Urinary bladder (tissue), 4 donors: ENCODE data around the gene DCPS. TPM values are rescaled to one million over a fixed set of nuclear protein-coding genes. Genes with fewer than 3 reads are reported as not detected.
A peak's percentile ranks its signal among the peaks of the same experiment; 100 is the strongest.
"Not testable (repeated sequence)": the region's sequence is repeated elsewhere in the genome, so short reads cannot be mapped to it uniquely, and the experiment has no call there.

ENCODE experiments used
- DNase-seq: peaks from one replicate; pipeline ENCODE4 v3.0.0-alpha.2; 2015; ENCODE audit errors: extremely low spot score
- H3K27ac ChIP-seq: one replicate; pipeline ENCODE4 v1.5.1; 2013; ENCODE audit warnings: low read depth, mild to moderate bottlenecking, moderate library complexity
- H3K36me3 ChIP-seq: one replicate; pipeline ENCODE4 v1.6.1; 2013; ENCODE audit warnings: mild to moderate bottlenecking, moderate library complexity; ENCODE audit not compliant: insufficient read depth
- H3K4me1 ChIP-seq: one replicate; pipeline ENCODE4 v1.6.1; 2013; ENCODE audit warnings: mild to moderate bottlenecking, moderate library complexity; ENCODE audit not compliant: insufficient read depth
- H3K4me3 ChIP-seq: one replicate; pipeline ENCODE4 v1.5.1; 2013; ENCODE audit warnings: low read depth, low read length
- WGBS: extraction: QIAGEN DNeasy Blood & Tissue Kit; methylation state at CpG from one replicate; pipeline ENCODE4 v1.1.7; 2013; 5-methylcytosine and 5-hydroxymethylcytosine counted together
- polyA plus RNA-seq: library from polyadenylated mRNA; stranded (reverse); fragments of 200-250 nt; gene quantifications from one replicate; pipeline ENCODE4 v1.2.3, GENCODE V29; 2013
- total RNA-seq: library from RNA; depleted of rRNA; stranded (reverse); fragments of >200 nt; gene quantifications from one replicate; pipeline ENCODE4 v1.2.3, GENCODE V29; 2014
- donor health status: healthy with polysubstance abuse.
- donor health status: healthy.

DCPS gene
- total and polyA plus RNA-seq, 2 donors, result 6.7 to 28.3 TPM

GRCh38 chr11:126307706-126308105 is 3.8 kb downstream of the DCPS start:
- Histone ChIP-seq H3K4me3 (no peak overlapping the region), H3K36me3 (no peaks in the 10 kb centered on the region), H3K27ac (no peak overlapping the region), H3K4me1 (no peaks in the 10 kb centered on the region)
- WGBS, result 33% methylated on average over 5 of the region's 5 CpGs
- no peak for DNase-seq

DNA sequence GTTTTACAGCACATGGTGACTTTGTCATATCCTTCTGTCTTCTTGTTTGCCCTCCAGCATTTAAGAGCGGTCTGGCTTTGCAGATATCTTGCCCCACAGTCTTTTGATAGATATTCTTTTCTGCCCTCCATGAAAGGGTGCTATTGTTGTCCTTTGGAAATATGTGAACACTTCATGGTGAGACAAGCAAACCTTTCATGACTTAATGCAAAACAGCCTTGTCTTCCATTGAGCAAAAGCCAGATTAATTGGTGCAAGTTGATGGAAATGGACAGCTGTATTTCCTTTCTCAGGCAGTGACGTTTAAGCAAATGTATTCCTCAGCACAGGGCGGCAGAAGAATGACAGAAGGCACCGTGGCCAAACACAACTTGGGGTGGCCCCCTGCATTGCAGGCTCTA is 4.4 kb downstream of the DCPS start:
- Histone ChIP-seq H3K36me3 (no peaks in the 10 kb centered on the region), H3K4me1 (no peaks in the 10 kb centered on the region), H3K27ac (no peak overlapping the region), H3K4me3 (no peak overlapping the region)
- DNase-seq, result no peak
- 73% methylated on average over 4 of the region's 4 CpGs for WGBS

- DNase-seq, H3K4me3 ChIP-seq, H3K4me1 ChIP-seq, H3K36me3 ChIP-seq, H3K27ac ChIP-seq: not testable (repeated sequence)
- WGBS, result 94% methylated on average over 4 of the region's 4 CpGs
These were observed 4.9 kb downstream of the DCPS start for GRCh38 chr11:126308771-126309170.

GRCh38 chr11:126310200-126310991 is 6.5 kb downstream of the DCPS start:
- no peak overlapping the region for H3K27ac ChIP-seq
- H3K4me3 ChIP-seq, result no peak overlapping the region

GRCh38 chr11:126310992-126311310 is 7.1 kb downstream of the DCPS start:
- Histone ChIP-seq H3K27ac (no peak overlapping the region), H3K4me3 (no peak overlapping the region), H3K36me3 (no peaks in the 10 kb centered on the region), H3K4me1 (no peaks in the 10 kb centered on the region)
- DNase-seq, result no peak
- WGBS, result 64% methylated on average over 6 of the region's 6 CpGs

More at GRCh38 chr11:126310200-126310991, 6.5 kb downstream of the DCPS start:
- no peaks in the 10 kb centered on the region for H3K4me1 ChIP-seq
- DNase-seq, result peak; percentile 37
- no peaks in the 10 kb centered on the region for H3K36me3 ChIP-seq
- WGBS, result 71% methylated on average over 12 of the region's 12 CpGs

DNA sequence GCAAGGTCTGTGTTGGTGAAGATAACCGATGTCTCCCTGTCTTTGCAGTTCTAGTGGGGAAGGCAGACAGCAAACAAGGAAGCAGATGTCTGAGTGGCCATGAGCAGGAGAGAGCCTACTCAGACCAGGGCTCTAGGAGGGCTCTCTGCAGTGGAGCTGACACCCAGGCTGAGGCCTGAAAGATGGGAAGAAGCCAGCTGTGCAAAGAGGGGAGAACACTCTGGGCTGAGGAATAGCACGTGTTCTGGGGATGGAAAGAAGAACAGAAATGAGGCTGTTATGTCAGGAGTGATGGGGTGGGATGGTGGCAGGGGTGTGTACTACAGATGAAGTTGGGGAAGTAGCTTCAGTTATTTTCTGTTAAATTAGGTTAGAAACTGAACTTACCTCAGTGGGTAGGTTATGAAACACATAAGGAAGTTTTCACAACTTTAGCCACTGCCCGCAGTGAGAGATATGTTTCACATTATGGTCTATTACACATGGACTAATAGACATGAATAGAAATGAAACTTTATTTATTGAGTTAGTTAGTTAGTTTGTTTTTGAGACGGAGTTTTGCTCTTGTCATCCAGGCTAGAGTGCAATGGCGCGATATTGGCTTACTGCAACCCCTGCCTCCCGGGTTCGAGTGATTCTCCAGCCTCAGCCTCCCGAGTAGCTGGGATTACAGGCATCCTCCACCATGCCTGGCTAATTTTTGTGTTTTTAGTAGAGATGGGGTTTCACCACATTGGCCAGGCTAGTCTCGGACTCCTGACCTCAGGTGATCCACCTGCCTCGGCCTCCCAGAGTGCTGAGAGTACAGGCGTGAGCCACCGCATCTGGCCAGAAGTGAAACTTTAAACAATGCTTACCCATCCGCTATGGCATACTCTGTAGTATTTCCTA is 7.8 kb downstream of the DCPS start:
- no peak overlapping the region for H3K4me3 ChIP-seq
- no peak for DNase-seq
- H3K36me3 ChIP-seq, result no peaks in the 10 kb centered on the region
- H3K27ac ChIP-seq, result no peak overlapping the region
- H3K4me1 ChIP-seq, result no peaks in the 10 kb centered on the region
- 92% methylated on average over 14 of the region's 14 CpGs for WGBS

DNA sequence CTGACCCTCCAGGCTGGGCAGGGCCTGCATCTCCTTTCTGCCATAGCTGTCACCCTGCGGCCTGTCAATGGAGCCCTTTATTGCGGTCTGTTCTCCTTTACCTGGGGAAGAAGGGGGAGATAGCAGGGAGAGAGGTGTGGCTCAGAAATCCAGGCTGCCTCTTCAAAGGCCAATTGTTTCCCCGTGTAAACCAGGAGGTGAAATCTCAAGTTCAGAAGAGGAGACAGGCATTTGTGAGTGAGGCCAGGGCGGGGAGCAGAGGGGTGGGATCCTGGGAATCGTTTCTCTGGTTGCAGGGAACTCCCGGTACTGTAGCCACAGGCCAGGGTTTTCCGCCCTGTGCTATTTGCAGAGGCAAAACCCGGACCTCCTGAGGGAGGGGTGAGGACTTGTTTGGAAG is 9.1 kb downstream of the DCPS start:
- WGBS, result 72% methylated on average over 8 of the region's 8 CpGs
- Histone ChIP-seq H3K4me3 (no peak overlapping the region), H3K4me1 (no peaks in the 10 kb centered on the region), H3K36me3 (no peaks in the 10 kb centered on the region), H3K27ac (no peak overlapping the region)
- no peak for DNase-seq

- Histone ChIP-seq H3K27ac (no peak overlapping the region), H3K4me1 (no peaks in the 10 kb centered on the region), H3K36me3 (no peaks in the 10 kb centered on the region), H3K4me3 (no peak overlapping the region)
- no peak for DNase-seq
- 95% methylated on average over 5 of the region's 5 CpGs for WGBS
These were observed 10.0 kb downstream of the DCPS start for GRCh38 chr11:126313826-126314225.

DNA sequence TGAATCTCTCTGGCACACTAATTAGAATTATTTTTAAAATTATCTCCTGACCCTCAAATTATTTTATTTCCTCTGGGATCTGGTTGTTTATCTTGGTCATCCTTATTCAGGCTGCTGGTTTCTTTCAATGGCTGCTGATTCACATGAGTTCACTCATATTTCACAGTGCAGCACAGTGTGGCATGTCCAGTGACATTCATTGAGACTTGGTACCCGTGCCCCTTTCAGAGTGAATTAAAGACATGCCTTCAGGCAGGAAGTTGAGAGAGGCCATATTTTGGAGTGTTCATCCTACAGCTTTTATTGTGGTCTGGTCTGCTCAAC is 13.5 kb downstream of the DCPS start:
- H3K4me1 ChIP-seq, result no peaks in the 10 kb centered on the region
- H3K27ac ChIP-seq, result no peak overlapping the region
- 19% methylated on average over 1 of the region's 1 CpG for WGBS
- H3K36me3 ChIP-seq, result no peaks in the 10 kb centered on the region
- DNase-seq, result no peak
- no peak overlapping the region for H3K4me3 ChIP-seq

DNA sequence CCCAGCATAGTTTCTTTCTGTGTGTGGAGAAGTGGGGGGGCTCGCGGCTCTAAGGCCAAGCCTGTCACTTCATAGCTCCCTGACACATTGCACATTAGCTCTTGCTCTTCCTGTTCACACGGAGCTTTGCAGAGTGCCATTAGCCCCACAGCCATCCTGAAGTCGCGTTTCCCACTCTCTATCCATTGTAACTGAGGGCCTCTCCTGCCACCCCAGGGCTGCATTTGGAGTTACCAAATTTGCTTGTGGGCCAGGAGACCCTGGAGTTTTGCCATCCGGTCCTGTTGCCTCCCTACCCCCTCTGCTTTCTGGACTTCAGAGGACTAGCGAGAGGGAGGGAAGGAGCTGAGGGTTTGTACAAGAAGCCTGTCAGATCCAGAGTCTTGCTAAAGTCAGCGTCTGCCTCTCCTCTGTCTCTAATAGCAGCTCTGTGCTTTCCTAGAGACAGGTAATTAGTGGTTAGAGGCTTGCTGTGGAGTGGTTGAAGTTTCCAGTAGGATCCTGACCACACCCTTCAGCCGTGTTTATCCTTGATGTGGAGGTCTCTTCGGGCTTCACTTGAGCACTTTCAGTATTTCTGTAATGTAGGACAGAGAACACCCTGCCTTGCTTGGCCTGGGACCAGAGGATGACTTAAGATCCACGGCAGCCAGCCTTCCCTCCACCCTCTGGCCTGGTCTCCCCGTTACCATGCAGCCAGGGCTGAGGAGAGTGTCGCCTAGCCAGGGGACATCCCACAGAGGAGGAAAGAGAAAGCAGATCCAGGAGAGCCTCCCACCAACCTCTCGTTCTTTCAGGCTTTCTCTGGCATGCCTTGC is 14.1 kb downstream of the DCPS start:
- peak overlapping the region; percentile 77 for H3K27ac ChIP-seq
- H3K4me1 ChIP-seq, result no peaks in the 10 kb centered on the region
- no peaks in the 10 kb centered on the region for H3K36me3 ChIP-seq
- WGBS, result 17% methylated on average over 14 of the region's 14 CpGs
- peak; percentile 66 for DNase-seq
- H3K4me3 ChIP-seq, result no peak overlapping the region

GRCh38 chr11:126318574-126319373 is 14.9 kb downstream of the DCPS start:
- Histone ChIP-seq H3K4me3 (no peak overlapping the region), H3K36me3 (no peaks in the 10 kb centered on the region), H3K27ac (peak overlapping the region; percentile 77), H3K4me1 (no peaks in the 10 kb centered on the region)
- DNase-seq, result peak; percentile 64
- WGBS, result 33% methylated on average over 9 of the region's 9 CpGs

DNA sequence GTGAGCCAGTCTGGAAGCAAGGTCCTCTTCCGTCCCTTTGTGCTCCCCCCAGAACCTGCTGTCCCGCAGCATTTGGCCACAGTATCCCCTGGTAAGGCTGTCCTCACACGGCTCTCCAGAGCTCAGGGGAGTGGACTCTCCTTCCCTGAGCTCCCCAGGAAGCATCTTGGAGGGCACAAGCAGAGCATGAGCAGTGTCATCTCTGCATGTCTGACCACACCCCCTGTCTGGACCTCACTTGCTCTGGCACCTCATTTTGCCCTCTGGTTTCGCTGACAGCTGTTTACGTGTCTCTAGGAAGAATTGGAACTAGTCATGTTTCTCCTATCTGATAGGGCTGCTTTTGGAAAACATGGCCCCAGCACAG is 15.5 kb downstream of the DCPS start:
- DNase-seq, result no peak
- Histone ChIP-seq H3K36me3 (no peaks in the 10 kb centered on the region), H3K4me3 (no peak overlapping the region), H3K4me1 (no peaks in the 10 kb centered on the region), H3K27ac (peak overlapping the region; percentile 43)
- 61% methylated on average over 5 of the region's 5 CpGs for WGBS

DNA sequence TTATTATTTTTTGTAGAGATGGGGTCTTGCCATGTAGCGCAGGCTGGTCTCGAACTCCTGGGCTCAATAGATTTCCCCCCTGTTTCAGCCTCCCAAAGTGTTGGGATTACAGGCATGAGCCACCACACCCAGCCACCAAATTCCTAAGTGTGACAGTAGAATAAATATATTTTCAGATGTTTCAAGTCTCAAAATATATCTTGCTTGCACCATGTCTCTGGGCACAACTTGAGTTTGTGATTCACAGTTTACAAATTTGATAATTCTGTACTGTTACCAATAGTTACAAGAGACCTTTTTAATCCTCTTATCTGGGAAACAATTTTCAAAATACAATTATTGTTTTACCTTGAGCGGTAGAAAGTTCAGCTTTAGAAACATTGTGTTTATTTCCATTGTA is 19.1 kb downstream of the DCPS start:
- no peaks in the 10 kb centered on the region for H3K4me1 ChIP-seq
- H3K4me3 ChIP-seq, result no peak overlapping the region
- H3K36me3 ChIP-seq, result no peaks in the 10 kb centered on the region
- no peak for DNase-seq
- WGBS, result 91% methylated on average over 3 of the region's 3 CpGs
- H3K27ac ChIP-seq, result no peak overlapping the region
